ENCODE data around the gene SMAD2.
A peak's percentile ranks its signal among the peaks of the same experiment; 100 is the strongest.

Gene SMAD2

DNA sequence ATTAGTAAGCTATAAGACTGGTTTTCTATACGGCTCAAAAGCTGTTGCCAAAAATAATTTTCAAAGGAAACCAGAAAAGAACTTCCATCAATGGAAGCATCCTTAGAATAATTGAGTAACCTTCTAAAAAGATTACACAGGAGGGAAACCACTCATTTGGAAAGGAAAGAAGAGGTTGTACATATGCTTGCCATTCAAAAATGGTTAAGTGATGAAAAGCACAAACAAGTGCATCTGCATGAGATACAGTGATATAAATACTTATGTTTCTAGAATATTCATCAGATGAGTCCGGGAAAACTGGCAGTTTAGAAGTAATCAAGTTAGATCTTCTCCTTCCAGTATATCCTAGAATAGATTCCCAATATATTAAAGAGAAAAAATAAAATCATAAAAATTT is 20.1 kb upstream of the SMAD2 start:
- Mint-ChIP-seq H3K27ac (no peak overlapping the region), H3K36me3 (peaks cover 0 to 2% of the 10 kb centered on the region in 2 donors), H3K4me3 (no peak overlapping the region), H3K27me3 (peaks cover 12 to 18% of the 10 kb centered on the region in 2 donors), H3K9me3 (peaks cover 0 to 3% of the 10 kb centered on the region in 2 donors), H3K4me1 (peaks cover 11 to 15% of the 10 kb centered on the region in 2 donors)
- no peak for DNase-seq
- no peak for ATAC-seq (replicated peaks)

DNA sequence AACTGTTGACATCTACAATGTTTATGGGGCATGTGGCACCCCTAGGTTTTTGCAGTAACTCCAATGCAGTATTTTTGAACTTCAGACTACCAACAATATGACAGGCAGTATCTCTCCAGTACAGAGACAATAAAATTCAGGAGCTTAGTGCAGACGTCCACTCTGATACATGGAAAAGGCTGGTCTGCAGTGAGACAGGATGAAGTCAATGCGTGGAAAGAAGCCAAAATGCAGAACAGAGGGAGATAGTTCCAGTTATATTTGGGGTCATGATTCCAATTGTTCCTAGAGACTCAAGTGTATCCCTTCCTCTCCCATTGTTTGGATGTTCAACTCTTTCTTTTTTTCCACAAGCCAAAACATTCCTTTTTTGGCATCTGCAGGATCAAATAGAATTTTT is 18.7 kb upstream of the SMAD2 start:
- peaks cover 15 to 19% of the 10 kb centered on the region in 2 donors for H3K27me3 Mint-ChIP-seq
- no peak overlapping the region for H3K4me3 Mint-ChIP-seq
- DNase-seq (no peak), ATAC-seq (replicated peaks) (no peak)
- H3K36me3 Mint-ChIP-seq, result peaks cover 0 to 2% of the 10 kb centered on the region in 2 donors
- peaks cover 13 to 15% of the 10 kb centered on the region in 2 donors for H3K4me1 Mint-ChIP-seq
- H3K27ac Mint-ChIP-seq, result no peak overlapping the region
- peaks cover 3 to 4% of the 10 kb centered on the region in 2 donors for H3K9me3 Mint-ChIP-seq

DNA sequence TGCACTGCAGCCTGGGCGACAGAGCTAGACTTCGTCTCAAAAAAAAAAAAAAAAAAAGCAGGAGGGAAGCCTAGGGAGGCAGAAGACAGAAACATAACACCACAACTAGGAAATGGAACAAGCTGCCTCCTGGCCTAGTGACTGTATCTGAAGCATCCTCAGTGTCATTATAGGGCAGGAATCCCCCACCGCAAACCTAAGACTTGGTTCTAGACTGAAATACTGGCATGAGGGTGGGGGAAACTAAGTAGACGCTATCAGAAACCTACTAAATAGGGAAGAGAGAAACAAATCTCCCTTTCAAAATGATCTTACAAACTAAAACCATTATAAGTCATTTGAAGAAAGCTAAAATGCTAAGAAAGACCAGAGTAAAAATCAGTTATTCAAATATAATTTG is 16.4 kb upstream of the SMAD2 start:
- Mint-ChIP-seq H3K4me1 (peaks cover 1 to 4% of the 10 kb centered on the region in 2 donors), H3K36me3 (peaks cover 0 to 2% of the 10 kb centered on the region in 2 donors), H3K27me3 (peaks cover 25 to 31% of the 10 kb centered on the region in 2 donors), H3K4me3 (no peak overlapping the region), H3K9me3 (peaks cover 3 to 4% of the 10 kb centered on the region in 2 donors), H3K27ac (peak overlapping the region; percentile 65)
- no peak for DNase-seq
- ATAC-seq (replicated peaks), result peak; percentile 45 to 88

DNA sequence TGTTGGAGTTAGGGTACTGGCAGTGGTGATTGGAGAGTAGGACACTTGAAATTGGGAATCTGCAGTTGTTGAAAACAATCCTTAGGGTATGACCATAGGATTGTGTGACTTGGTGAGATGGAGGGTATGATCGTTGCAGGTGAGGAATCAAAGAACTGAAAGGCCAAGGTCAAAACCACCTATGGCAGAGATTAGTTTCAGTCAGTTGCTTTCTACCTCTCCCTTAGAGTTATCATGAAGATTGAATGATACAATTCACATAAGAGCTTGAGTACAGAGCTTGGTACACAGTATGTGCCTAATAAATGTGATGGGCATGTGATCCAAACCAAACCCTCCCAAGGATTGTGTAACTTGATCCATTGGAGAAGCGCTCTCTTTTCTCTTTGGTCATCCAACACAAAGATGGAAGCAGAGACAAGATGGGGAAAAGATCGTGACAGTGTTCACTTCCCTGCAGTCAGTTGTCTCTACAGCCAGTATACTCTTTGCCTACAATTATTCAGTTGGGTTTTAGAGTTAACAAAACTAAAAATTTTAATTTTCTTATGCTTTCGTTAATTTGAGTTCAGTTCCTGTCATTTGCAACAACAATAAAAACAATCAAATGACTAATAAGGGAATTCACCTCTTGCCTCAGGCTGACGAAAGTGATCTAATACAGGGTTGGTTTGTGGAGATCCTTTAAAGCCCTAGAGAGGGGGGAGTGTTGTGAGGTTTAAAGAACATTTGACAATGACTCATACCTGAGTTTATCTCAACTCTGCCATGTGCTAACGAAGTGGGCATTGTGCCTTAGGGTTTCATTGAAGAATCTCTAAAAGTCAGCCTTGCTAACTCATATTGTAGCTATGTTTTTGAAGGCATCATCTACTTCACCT is 14.8 kb upstream of the SMAD2 start:
- DNase-seq, result no peak
- ATAC-seq (replicated peaks), result peak; percentile 31 to 69

DNA sequence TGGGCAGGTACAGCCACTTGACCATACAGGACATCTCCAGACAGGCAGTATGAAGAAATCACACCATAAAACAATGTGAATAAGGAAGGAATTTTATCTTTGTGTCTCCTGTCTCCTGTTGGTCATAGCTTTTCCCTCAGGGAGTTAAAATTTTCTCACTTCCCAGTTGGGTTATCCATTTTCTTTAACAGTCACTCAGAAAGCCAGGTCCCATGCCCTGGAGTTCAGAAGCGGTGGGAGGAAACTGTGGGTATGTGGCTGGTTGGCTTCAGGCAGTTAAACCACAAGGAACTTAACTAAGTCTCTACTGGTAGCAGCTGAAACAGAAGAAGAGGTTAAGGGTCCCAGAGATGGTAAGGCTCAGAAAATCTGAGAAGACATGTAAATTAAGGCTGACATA is 6.5 kb upstream of the SMAD2 start:
- no peak overlapping the region for H3K4me3 Mint-ChIP-seq
- no peaks in the 10 kb centered on the region for H3K9me3 Mint-ChIP-seq
- DNase-seq (no peak), ATAC-seq (replicated peaks) (no peak)
- H3K27me3 Mint-ChIP-seq, result peaks cover 8 to 20% of the 10 kb centered on the region in 2 donors
- H3K36me3 Mint-ChIP-seq, result no peaks in the 10 kb centered on the region
- no peak overlapping the region for H3K27ac Mint-ChIP-seq
- peaks cover 6 to 8% of the 10 kb centered on the region in 2 donors for H3K4me1 Mint-ChIP-seq

More for the DNA sequence above, 14.8 kb upstream of the SMAD2 start:
- H3K36me3 Mint-ChIP-seq, result peaks cover 0 to 2% of the 10 kb centered on the region in 2 donors
- no peak overlapping the region for H3K4me3 Mint-ChIP-seq
- no peak overlapping the region for H3K27ac Mint-ChIP-seq
- H3K27me3 Mint-ChIP-seq, result peaks cover 29% of the 10 kb centered on the region in 2 donors
- peaks cover 3 to 4% of the 10 kb centered on the region in 2 donors for H3K9me3 Mint-ChIP-seq
- peaks cover 0 to 2% of the 10 kb centered on the region in 2 donors for H3K4me1 Mint-ChIP-seq

DNA sequence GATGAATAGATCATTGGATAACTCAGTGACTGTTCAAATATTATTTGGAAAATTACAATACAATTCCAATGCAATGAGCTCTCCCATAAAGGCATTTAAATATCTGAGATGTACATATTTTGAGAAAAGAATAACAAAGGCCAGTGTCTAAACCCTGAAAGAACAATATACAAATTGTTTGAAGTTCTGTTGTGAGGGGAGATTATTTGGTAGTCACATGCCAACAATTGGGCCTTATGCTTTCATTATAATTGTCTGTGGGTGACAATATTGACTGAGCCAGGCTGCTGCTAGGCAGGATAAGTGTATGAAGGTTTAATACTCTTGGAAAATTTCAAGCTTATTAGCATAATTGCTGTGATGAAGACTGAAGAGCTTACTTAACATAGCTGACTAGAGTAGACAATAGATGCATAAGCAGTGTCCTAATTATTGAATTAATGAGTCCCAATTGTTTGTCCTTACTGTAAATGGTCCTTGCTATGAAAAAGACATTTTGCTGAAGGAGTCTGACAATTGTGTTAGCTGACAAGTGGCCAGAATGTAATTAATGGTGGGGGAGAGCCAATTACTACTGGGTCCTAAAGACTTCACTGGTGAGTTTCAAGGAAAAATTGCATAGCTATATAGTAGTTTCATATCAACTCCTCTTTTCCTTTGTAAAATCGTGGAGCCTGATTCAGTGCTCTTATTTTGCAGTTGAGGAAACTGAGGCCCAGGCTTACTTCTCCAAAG is 5.0 kb upstream of the SMAD2 start:
- no peak for ATAC-seq (replicated peaks)
- DNase-seq, result no peak
- Mint-ChIP-seq H3K36me3 (no peaks in the 10 kb centered on the region), H3K27ac (no peak overlapping the region), H3K9me3 (no peaks in the 10 kb centered on the region), H3K4me3 (no peak overlapping the region), H3K27me3 (peaks cover 6 to 16% of the 10 kb centered on the region in 2 donors), H3K4me1 (peaks cover 9 to 13% of the 10 kb centered on the region in 2 donors)

DNA sequence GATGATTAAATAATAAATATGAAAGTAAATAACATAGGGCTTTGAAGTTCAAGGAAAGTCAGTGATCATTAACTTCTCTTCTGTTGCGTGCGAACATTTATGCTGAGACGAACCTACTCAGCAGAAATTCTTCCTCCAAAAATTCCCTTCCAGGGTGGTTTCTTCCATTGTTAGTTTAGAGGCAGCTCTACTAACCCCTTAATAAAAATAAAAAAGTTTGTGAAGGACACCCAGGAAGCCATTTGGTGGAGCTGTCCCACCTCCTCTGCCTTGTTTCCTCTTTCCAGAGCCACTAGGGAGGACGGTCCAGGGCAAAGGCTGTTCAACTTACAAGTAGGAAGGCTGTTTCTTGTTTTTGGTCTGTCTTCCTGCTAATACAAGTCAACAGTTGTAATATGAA is 2.1 kb upstream of the SMAD2 start:
- H3K9me3 Mint-ChIP-seq, result no peaks in the 10 kb centered on the region
- H3K27me3 Mint-ChIP-seq, result peaks cover 6 to 16% of the 10 kb centered on the region in 2 donors
- peaks cover 18 to 34% of the 10 kb centered on the region in 2 donors for H3K4me1 Mint-ChIP-seq
- no peak overlapping the region for H3K27ac Mint-ChIP-seq
- ATAC-seq (replicated peaks), result no peak
- DNase-seq, result no peak
- H3K4me3 Mint-ChIP-seq, result no peak overlapping the region
- H3K36me3 Mint-ChIP-seq, result peaks cover 3 to 7% of the 10 kb centered on the region in 2 donors

DNA sequence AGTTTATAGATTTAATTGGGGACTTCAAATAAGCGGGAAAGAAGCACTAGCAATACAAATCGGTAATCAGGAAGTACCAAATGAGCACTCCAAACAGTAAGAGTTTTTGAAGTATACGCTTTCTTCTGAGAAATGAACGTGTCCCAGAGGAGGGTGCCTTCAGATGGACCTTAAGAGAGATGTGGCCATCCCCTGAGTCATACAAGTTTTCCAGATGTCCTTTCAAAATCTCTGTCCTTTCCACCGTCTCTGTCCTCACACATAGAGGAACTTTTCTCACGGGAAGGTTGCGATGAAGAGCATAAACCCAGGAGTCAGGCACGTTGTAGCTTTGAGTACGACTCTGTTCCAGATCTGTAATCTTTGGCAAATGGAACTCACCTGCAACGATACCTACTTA is 1.7 kb upstream of the SMAD2 start:
- no peak overlapping the region for H3K27ac Mint-ChIP-seq
- H3K4me3 Mint-ChIP-seq, result peak overlapping the region; percentile 82 to 84
- no peaks in the 10 kb centered on the region for H3K9me3 Mint-ChIP-seq
- peaks cover 6 to 16% of the 10 kb centered on the region in 2 donors for H3K27me3 Mint-ChIP-seq
- DNase-seq, result no peak
- ATAC-seq (replicated peaks), result no peak
- H3K4me1 Mint-ChIP-seq, result peaks cover 19 to 35% of the 10 kb centered on the region in 2 donors
- H3K36me3 Mint-ChIP-seq, result peaks cover 3 to 7% of the 10 kb centered on the region in 2 donors

DNA sequence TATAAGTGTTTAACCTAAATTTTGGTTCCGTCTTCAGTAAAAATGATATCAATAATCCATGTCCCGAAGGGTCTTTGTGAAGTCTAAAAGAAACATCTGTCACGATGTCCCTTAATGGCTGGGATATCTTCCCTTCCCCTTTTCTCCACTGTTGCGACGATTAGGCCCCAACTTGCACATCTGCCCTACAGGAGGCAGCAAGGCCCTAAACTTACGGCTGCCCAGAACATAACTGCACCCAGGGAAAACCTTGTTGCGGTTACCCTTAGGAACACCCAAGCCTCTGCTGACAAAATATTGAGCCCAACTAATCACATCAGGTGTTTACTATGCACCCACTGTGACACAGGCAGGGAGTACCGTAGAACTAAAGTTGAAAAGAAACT is 1.3 kb upstream of the SMAD2 start:
- peak overlapping the region; percentile 82 to 84 for H3K4me3 Mint-ChIP-seq
- DNase-seq, result peak; percentile 19
- no peak for ATAC-seq (replicated peaks)

DNA sequence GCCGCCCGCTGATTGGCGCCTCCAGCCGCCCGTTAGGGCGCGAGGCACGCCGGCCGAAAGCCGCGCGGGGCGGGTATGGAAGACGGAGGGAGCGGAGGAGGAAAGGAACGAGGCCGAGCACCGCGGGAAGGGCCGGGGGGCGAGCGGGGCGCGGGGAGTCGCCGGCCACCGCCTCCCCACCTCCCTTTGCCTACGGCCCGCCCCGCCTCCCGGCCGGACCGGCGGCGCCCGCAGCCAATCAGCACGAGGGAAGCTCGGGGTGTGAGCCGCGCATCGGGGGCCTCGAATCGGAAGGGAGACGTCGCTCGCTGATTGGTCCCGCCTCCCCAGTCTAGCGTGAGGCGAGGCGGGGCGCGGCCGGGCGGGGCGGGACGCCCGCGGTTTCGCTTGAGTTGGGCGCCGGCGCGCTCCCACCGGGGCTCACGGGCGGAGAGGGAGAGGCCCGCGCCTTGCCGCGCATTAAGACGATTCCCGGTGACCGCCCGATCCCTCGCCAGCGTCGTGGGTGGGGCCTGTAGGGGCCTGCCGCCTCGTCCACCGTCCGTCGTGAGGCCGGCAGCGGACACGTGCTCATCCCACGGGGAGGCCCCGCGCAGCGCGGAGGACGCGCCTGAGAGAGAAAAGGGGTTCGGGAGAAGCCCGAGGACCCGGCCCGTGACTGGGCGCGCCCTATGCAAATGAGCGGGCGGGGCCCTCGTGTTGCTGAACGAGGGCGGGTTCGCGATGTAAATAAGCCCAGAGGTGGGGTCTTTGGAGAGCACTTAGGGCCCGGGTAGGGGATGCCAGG is 665 bp upstream of the SMAD2 start:
- peak overlapping the region; percentile 96 for H3K27ac Mint-ChIP-seq
- H3K36me3 Mint-ChIP-seq, result peaks cover 3 to 7% of the 10 kb centered on the region in 2 donors
- no peaks in the 10 kb centered on the region for H3K9me3 Mint-ChIP-seq
- peak overlapping the region; percentile 82 to 84 for H3K4me3 Mint-ChIP-seq
- DNase-seq (peak; percentile 94), ATAC-seq (replicated peaks) (peak; percentile 83 to 85)
- peaks cover 0 to 14% of the 10 kb centered on the region in 2 donors for H3K27me3 Mint-ChIP-seq
- H3K4me1 Mint-ChIP-seq, result peaks cover 24 to 40% of the 10 kb centered on the region in 2 donors

More for the DNA sequence above, 1.3 kb upstream of the SMAD2 start:
- Mint-ChIP-seq H3K27ac (peak overlapping the region; percentile 96), H3K4me1 (peaks cover 19 to 35% of the 10 kb centered on the region in 2 donors), H3K36me3 (peaks cover 3 to 7% of the 10 kb centered on the region in 2 donors), H3K27me3 (peaks cover 1 to 16% of the 10 kb centered on the region in 2 donors), H3K9me3 (no peaks in the 10 kb centered on the region)

DNA sequence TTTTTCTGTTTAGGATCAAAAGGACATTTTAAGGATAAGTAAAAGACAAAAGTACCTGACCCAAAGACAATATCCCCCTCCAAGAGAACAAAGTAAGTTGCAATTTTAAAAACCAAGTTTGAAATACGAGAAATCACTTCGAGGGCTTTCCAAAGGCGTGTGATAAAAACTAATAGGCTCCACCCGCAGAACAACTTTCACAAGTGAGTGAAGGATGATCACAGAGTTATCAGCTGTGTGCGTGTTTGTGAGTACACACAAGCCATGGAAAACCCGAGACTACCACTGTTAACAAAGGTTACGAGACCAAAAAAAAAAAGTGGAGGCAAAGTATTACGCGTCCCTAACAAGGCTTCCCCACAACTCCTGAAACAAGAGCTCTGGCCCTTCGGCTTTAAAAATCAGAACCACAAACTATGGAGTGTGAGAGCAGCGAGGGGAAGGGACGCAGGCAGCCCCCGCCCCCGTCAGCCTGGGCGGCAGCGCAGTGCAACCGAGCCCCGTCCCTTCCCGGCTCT is 719 bp downstream of the SMAD2 start:
- peak; percentile 0 to 2 for ATAC-seq (replicated peaks)
- DNase-seq, result no peak
- Mint-ChIP-seq H3K4me3 (peak overlapping the region; percentile 86 to 88), H3K27me3 (peaks cover 0 to 12% of the 10 kb centered on the region in 2 donors), H3K36me3 (peaks cover 3 to 7% of the 10 kb centered on the region in 2 donors), H3K4me1 (peaks cover 27 to 54% of the 10 kb centered on the region in 2 donors), H3K9me3 (no peaks in the 10 kb centered on the region), H3K27ac (peak overlapping the region; percentile 94)

DNA sequence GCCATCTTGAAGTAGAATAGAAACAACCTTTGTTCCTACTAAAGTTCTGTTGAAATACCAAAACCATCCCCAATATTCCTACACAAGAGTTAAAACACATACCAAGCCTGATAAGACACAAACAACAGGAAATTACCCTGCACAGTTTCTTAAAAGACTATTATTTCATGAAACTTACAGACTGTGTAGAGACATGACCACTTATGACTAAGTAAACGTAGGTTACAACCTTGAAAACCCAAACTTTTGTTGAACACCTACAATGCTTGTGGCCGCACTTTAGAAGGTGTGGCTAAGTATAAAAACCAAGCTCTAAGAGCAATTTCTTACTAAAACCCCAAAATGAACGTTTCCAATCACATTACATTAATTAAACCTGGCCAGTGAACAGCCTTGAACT is 2.0 kb downstream of the SMAD2 start:
- H3K4me3 Mint-ChIP-seq, result peak overlapping the region in 1 of 2 donors; percentile 17
- H3K27me3 Mint-ChIP-seq, result peaks cover 0 to 5% of the 10 kb centered on the region in 2 donors
- H3K27ac Mint-ChIP-seq, result no peak overlapping the region
- DNase-seq, result no peak
- peaks cover 27 to 55% of the 10 kb centered on the region in 2 donors for H3K4me1 Mint-ChIP-seq
- no peaks in the 10 kb centered on the region for H3K9me3 Mint-ChIP-seq
- H3K36me3 Mint-ChIP-seq, result peaks cover 3 to 7% of the 10 kb centered on the region in 2 donors
- ATAC-seq (replicated peaks), result no peak

DNA sequence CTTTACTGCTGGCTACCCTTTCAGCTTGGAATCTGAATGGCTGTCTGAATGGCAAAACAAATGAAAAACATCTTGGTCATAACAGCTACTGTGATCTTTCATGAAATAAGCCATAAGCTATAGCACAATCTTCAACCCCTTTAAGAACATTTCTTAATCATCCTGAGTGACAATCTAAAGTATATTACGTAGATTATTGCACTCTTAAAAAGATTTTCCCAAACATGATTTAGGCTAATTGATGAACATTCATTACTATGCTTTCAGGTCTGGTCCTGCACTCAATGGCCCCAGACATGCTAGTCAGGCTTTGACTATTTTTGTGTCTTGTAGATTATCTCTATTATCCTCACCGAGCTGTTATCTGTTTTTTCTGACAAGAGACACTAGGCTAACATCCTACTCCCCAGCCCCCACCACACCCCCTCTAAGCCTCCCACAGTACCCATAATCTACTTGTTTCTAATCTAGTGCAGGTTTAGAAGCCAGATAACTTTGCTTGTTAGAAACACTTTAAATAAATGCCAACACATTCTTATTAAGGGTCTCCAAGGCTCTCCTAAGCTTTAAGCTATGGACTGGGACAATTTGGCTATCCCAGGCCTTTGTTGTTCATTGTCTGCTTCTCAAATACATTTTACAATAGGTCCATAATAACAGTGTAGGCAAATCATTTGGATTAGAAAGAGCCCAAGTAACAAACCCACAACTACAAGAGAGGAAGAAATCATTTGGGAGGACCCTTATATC is 4.2 kb downstream of the SMAD2 start:
- no peaks in the 10 kb centered on the region for H3K9me3 Mint-ChIP-seq
- DNase-seq, result no peak
- peaks cover 8 to 12% of the 10 kb centered on the region in 2 donors for H3K36me3 Mint-ChIP-seq
- H3K27ac Mint-ChIP-seq, result no peak overlapping the region
- no peak overlapping the region for H3K4me3 Mint-ChIP-seq
- no peaks in the 10 kb centered on the region for H3K27me3 Mint-ChIP-seq
- ATAC-seq (replicated peaks), result no peak
- peaks cover 26 to 56% of the 10 kb centered on the region in 2 donors for H3K4me1 Mint-ChIP-seq
